GM12878 (cell line): ENCODE results near the gene ANO10. TPM values are rescaled to one million over a fixed set of nuclear protein-coding genes. Genes with fewer than 3 reads are reported as not detected.

Experiments used
- ATAC-seq: fragments of 200-7000 bp; cut with Tn5 transposase; 3 replicates; pipeline ENCODE4 v1.9.1; 2020; ENCODE audit warnings: mild to moderate bottlenecking, moderate library complexity
- BruUV-seq: library from RNA; stranded (reverse); fragments of 400-500 nt; replicated peaks from 2 replicates; lab custom pipeline; 2021; lab: Mats Ljungman, UMichigan
- CTCF ChIA-PET: fragments of 300-600 bp; sonication (Branson Sonifier 250); formaldehyde crosslinking; extraction: SDS; loops from one replicate; lab custom pipeline; 2021; ENCODE audit warnings: inconsistent platforms; lab: Yijun Ruan, JAX
- POLR2A ChIA-PET: fragments of 350-600 bp; formaldehyde crosslinking; extraction: SDS; loops from one replicate; lab custom pipeline; 2021; ENCODE audit warnings: inconsistent platforms; lab: Charles Lee
- RAD21 ChIA-PET: fragments of 300-600 bp; sonication (Branson Sonifier 250); formaldehyde crosslinking; loops from one replicate; lab custom pipeline; 2023; ENCODE audit warnings: antibody characterized with exemption; ENCODE audit not compliant: unreplicated experiment; lab: Charles Lee
- SMC1A ChIA-PET: fragments of 300-600 bp; sonication (Branson Sonifier 250); formaldehyde crosslinking; loops from one replicate; lab custom pipeline; 2023; ENCODE audit not compliant: unreplicated experiment, uncharacterized antibody; lab: Charles Lee
- DNase-seq: peaks from one replicate; pipeline ENCODE4 v3.0.0-alpha.2; 2011; ENCODE audit warnings: low read depth, low spot score
- FAIRE-seq: peaks from 3 replicates; lab custom pipeline; 2011; peaks lifted over from hg19 to GRCh38; lab: Jason Lieb, UNC
- H2AFZ ChIP-seq: 2 replicates; pipeline ENCODE4 v1.6.0; 2011; ENCODE audit warnings: low read depth, low read length, control low read depth; ENCODE audit not compliant: control insufficient read depth
- H3K27ac ChIP-seq: 2 replicates; pipeline ENCODE4 v1.5.1; 2011; ENCODE audit warnings: control low read depth; ENCODE audit not compliant: control insufficient read depth, insufficient read depth
- H3K27me3 ChIP-seq, 2 experiments: replicated peaks in 1 of 2; 2 replicates each; pipeline versions ENCODE4 v1.6.0 to v1.6.1; 2011; ENCODE audit warnings: low read length in 1 of 2; ENCODE audit not compliant: control insufficient read depth in 2 of 2, insufficient read depth in 2 of 2
- H3K36me3 ChIP-seq, 2 experiments: 2 replicates each; pipeline ENCODE4 v1.5.1; 2011; ENCODE audit warnings: low read length in 1 of 2; ENCODE audit not compliant: control insufficient read depth in 2 of 2, insufficient read depth in 2 of 2
- H3K4me1 ChIP-seq: 2 replicates; pipeline ENCODE4 v1.6.1; 2011; ENCODE audit warnings: mild to moderate bottlenecking, low read length, moderate library complexity, mixed read lengths; ENCODE audit not compliant: control insufficient read depth, insufficient read depth
- H3K4me2 ChIP-seq: 2 replicates; pipeline ENCODE4 v1.6.0; 2011; ENCODE audit warnings: control low read depth; ENCODE audit not compliant: control insufficient read depth, insufficient read depth
- H3K4me3 ChIP-seq: fragments of 200-600 bp; sonication (generic); 2 replicates; pipeline ENCODE4 v1.5.1; 2016
- H3K79me2 ChIP-seq: 2 replicates; pipeline ENCODE4 v1.6.0; 2011; ENCODE audit warnings: low read length; ENCODE audit not compliant: control insufficient read depth, insufficient read depth
- H3K9ac ChIP-seq: 2 replicates; pipeline ENCODE4 v1.8.0; 2011; ENCODE audit warnings: low read length, control low read depth, mixed read lengths; ENCODE audit not compliant: control insufficient read depth, insufficient read depth
- H3K9me3 ChIP-seq: replicated peaks from 3 replicates; pipeline ENCODE4 v1.5.1; 2011; ENCODE audit warnings: mild to moderate bottlenecking, low read length; ENCODE audit not compliant: control insufficient read depth, insufficient read depth
- H4K20me1 ChIP-seq: 2 replicates; pipeline ENCODE4 v1.6.0; 2011; ENCODE audit not compliant: control insufficient read depth, insufficient read depth
- BACH1 ChIP-seq: fragments of 450-650 bp; IDR thresholded peaks from 2 replicates; pipeline ENCODE4 v1.6.1; 2017; ENCODE audit warnings: mild to moderate bottlenecking, borderline replicate concordance
- CBFB ChIP-seq: IDR thresholded peaks from 2 replicates; pipeline ENCODE4 v1.6.1; 2016; ENCODE audit warnings: antibody characterized with exemption, low read depth
- EZH2 ChIP-seq: IDR thresholded peaks from 2 replicates; pipeline ENCODE4 v1.6.1; 2012; ENCODE audit warnings: low read depth, mild to moderate bottlenecking, control low read depth, inconsistent platforms, low read length, borderline replicate concordance; ENCODE audit not compliant: control insufficient read depth
- GABPA ChIP-seq: IDR thresholded peaks from 2 replicates; pipeline ENCODE4 v1.6.1; 2014; ENCODE audit warnings: antibody characterized with exemption, low read depth, mild to moderate bottlenecking, inconsistent platforms
- HCFC1 ChIP-seq: fragments of 150-350 bp; IDR thresholded peaks from 2 replicates; pipeline ENCODE4 v1.6.1; 2014; ENCODE audit warnings: low read length
- HDAC6 ChIP-seq: fragments of 200-600 bp; sonication (generic); IDR thresholded peaks from one replicate; pipeline ENCODE4 v1.8.0; 2017; ENCODE audit warnings: antibody characterized with exemption; ENCODE audit not compliant: unreplicated experiment
- HDGF ChIP-seq: fragments of 450-650 bp; IDR thresholded peaks from 2 replicates; pipeline ENCODE4 v1.6.1; 2016; ENCODE audit warnings: antibody characterized with exemption
- IKZF1 ChIP-seq: fragments of 450-650 bp; conservative IDR thresholded peaks from 2 replicates; pipeline ENCODE4 v1.6.1; 2017; ENCODE audit warnings: antibody characterized with exemption, mild to moderate bottlenecking
- MEF2A ChIP-seq: IDR thresholded peaks from 2 replicates; pipeline ENCODE4 v1.6.1; 2011; ENCODE audit warnings: low read depth, mild to moderate bottlenecking, low read length, moderate library complexity; ENCODE audit not compliant: insufficient read depth
- NFIC ChIP-seq: IDR thresholded peaks from 2 replicates; pipeline ENCODE4 v1.6.1; 2012; ENCODE audit warnings: low read depth, mild to moderate bottlenecking, inconsistent platforms, low read length, moderate library complexity
- POU2F2 ChIP-seq: IDR thresholded peaks from 3 replicates; pipeline ENCODE4 v1.6.1; 2011; ENCODE audit warnings: low read depth, mild to moderate bottlenecking, low read length, borderline replicate concordance
- RAD51 ChIP-seq: fragments of 450-650 bp; IDR thresholded peaks from 2 replicates; pipeline ENCODE4 v1.6.1; 2016; ENCODE audit warnings: moderate library complexity, mild to moderate bottlenecking, inconsistent platforms
- SPI1 ChIP-seq: IDR thresholded peaks from 2 replicates; pipeline ENCODE4 v1.6.1; 2011; ENCODE audit warnings: low read depth, mild to moderate bottlenecking, low read length, moderate library complexity, borderline replicate concordance; ENCODE audit not compliant: insufficient read depth
- WGBS: methylation state at CpG from one replicate; pipeline ENCODE4 v1.1.6; 2016; ENCODE audit warnings: low lambda C conversion rate; ENCODE audit not compliant: insufficient replicate concordance, insufficient coverage; ENCODE audit errors: missing lambda C conversion rate; 5-methylcytosine and 5-hydroxymethylcytosine counted together
- in situ Hi-C: fragments of 300-500 bp; cut with MboI; formaldehyde crosslinking; loops from 9 replicates; pipeline ENCODE4 v1.14.3; 2018; ENCODE audit warnings: mixed read lengths
- intact Hi-C: fragments of 100-400 bp; cut with micrococcal nuclease; formaldehyde crosslinking; loops from one replicate; pipeline ENCODE4 v1.14.2; 2022; ENCODE audit not compliant: unreplicated experiment
- polyA plus RNA-seq, 11 experiments: library from polyadenylated mRNA; depleted of rRNA in 4 of 11; unstranded in 6 of 11; stranded (reverse) in 5 of 11; fragments of >200 nt; fragmentation: Nextera tagmentation in 4 of 11; fragmentation: Illumina TruSeq in 1 of 11; extraction: Ambion mirVana in 4 of 11; extraction: Trizol in 1 of 11; gene quantifications; 1 replicate in 1 of 11; 2 replicates in 10 of 11; pipeline versions ENCODE4 v1.2.1 to v1.2.3, GENCODE V29; 2011 to 2016; ENCODE audit warnings: inconsistent platforms in 2 of 11, missing spikeins in 2 of 11, low read depth in 1 of 11
- total RNA-seq, 4 experiments: library from RNA; depleted of rRNA in 3 of 4; stranded (reverse); fragments of >200 nt in 3 of 4; fragmentation: Illumina TruSeq in 1 of 4; extraction: Trizol in 1 of 4; gene quantifications; 2 replicates each; pipeline versions ENCODE4 v1.2.1 to v1.2.3, GENCODE V29; 2013 to 2021
- TF ChIP-seq, protein P1 (sequence below): fragments of 450-650 bp; IDR thresholded peaks from 2 replicates; pipeline ENCODE4 v1.6.1; 2018; ENCODE audit warnings: mild to moderate bottlenecking, low read depth, moderate library complexity; ENCODE audit not compliant: partially characterized antibody
- TF ChIP-seq, protein P2 (sequence below): IDR thresholded peaks from 2 replicates; pipeline ENCODE4 v1.6.1; 2012; ENCODE audit warnings: low read depth, low read length, improper control_type of control experiment
- TF ChIP-seq, protein P3 (sequence below): IDR thresholded peaks from 2 replicates; pipeline ENCODE4 v1.6.1; 2012; ENCODE audit warnings: low read length, inconsistent platforms

The ANO10 gene
- total and polyA plus RNA-seq, 10 of the 15 experiments (the other 5 are each of a cell fraction or from before 2014, with no cell fraction given): 0.29 to 21.9 (median 1.6) TPM

- FAIRE-seq: no peak
- SMC1A ChIA-PET: no interaction called here
Measured at GRCh38 chr3:43366885-43367284, 254.9 kb downstream of the ANO10 start.

More at GRCh38 chr3:43366885-43367284, 254.9 kb downstream of the ANO10 start:
- DNase-seq (no peak), ATAC-seq (no peak)
- Histone ChIP-seq H3K4me2 (no peak overlapping the region), H4K20me1 (no peaks in the 10 kb centered on the region), H3K27me3 (peaks cover 0 to 2% of the 10 kb centered on the region in 2 experiments; a peak in 1 of 4 replicates), H2AFZ (no peak overlapping the region), H3K27ac (no peak overlapping the region), H3K79me2 (no peaks in the 10 kb centered on the region), H3K9ac (no peak overlapping the region), H3K4me3 (no peak overlapping the region), H3K36me3 (no peaks in the 10 kb centered on the region; a peak in 2 of 4 replicates), H3K4me1 (no peaks in the 10 kb centered on the region), H3K9me3 (no peaks in the 10 kb centered on the region)
- BruUV-seq: no TSS peak
- ChIA-PET CTCF (interaction anchor here (0.7 kb wide), 1 partner anchor 11 kb away, joined by 3 read pairs; no protein-coding TSS in a partner anchor), RAD21 (interaction anchor here (0.9 kb wide), 1 partner anchor 71 kb away, joined by 3 read pairs; no protein-coding TSS in a partner anchor), POLR2A (no interaction called here)
- intact Hi-C loops: no loop called here
- in situ Hi-C loops: no loop called here
- WGBS: 33% methylated on average over 9 of the region's 9 CpGs
- TF ChIP-seq HCFC1: no peak
- TF ChIP-seq, protein P1, sequence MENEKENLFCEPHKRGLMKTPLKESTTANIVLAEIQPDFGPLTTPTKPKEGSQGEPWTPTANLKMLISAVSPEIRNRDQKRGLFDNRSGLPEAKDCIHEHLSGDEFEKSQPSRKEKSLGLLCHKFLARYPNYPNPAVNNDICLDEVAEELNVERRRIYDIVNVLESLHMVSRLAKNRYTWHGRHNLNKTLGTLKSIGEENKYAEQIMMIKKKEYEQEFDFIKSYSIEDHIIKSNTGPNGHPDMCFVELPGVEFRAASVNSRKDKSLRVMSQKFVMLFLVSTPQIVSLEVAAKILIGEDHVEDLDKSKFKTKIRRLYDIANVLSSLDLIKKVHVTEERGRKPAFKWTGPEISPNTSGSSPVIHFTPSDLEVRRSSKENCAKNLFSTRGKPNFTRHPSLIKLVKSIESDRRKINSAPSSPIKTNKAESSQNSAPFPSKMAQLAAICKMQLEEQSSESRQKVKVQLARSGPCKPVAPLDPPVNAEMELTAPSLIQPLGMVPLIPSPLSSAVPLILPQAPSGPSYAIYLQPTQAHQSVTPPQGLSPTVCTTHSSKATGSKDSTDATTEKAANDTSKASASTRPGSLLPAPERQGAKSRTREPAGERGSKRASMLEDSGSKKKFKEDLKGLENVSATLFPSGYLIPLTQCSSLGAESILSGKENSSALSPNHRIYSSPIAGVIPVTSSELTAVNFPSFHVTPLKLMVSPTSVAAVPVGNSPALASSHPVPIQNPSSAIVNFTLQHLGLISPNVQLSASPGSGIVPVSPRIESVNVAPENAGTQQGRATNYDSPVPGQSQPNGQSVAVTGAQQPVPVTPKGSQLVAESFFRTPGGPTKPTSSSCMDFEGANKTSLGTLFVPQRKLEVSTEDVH: no peak
- no peak for TF ChIP-seq HDGF
- TF ChIP-seq, protein P2, sequence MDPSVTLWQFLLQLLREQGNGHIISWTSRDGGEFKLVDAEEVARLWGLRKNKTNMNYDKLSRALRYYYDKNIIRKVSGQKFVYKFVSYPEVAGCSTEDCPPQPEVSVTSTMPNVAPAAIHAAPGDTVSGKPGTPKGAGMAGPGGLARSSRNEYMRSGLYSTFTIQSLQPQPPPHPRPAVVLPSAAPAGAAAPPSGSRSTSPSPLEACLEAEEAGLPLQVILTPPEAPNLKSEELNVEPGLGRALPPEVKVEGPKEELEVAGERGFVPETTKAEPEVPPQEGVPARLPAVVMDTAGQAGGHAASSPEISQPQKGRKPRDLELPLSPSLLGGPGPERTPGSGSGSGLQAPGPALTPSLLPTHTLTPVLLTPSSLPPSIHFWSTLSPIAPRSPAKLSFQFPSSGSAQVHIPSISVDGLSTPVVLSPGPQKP: no peak
- TF ChIP-seq NFIC: no peak
- TF ChIP-seq POU2F2: no peak
- no peak for TF ChIP-seq EZH2
- no peak for TF ChIP-seq RAD51
- no peak for TF ChIP-seq SPI1
- no peak for TF ChIP-seq MEF2A
- no peak for TF ChIP-seq IKZF1
- no peak for TF ChIP-seq BACH1
- no peak for TF ChIP-seq CBFB
- TF ChIP-seq, protein P3, sequence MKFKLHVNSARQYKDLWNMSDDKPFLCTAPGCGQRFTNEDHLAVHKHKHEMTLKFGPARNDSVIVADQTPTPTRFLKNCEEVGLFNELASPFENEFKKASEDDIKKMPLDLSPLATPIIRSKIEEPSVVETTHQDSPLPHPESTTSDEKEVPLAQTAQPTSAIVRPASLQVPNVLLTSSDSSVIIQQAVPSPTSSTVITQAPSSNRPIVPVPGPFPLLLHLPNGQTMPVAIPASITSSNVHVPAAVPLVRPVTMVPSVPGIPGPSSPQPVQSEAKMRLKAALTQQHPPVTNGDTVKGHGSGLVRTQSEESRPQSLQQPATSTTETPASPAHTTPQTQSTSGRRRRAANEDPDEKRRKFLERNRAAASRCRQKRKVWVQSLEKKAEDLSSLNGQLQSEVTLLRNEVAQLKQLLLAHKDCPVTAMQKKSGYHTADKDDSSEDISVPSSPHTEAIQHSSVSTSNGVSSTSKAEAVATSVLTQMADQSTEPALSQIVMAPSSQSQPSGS: no peak
- TF ChIP-seq HDAC6: no peak
- no peak for TF ChIP-seq GABPA
